A673 (cell line): ENCODE results near the gene MTHFD1L. TPM values are rescaled to one million over a fixed set of nuclear protein-coding genes. Genes with fewer than 3 reads are reported as not detected.

Experiments
- BruUV-seq: library from RNA; stranded (reverse); fragments of 400-500 nt; replicated peaks from 2 replicates; lab custom pipeline; 2021; lab: Mats Ljungman, UMichigan
- CTCF ChIA-PET: fragments of 300-600 bp; sonication (Branson Sonifier 250); formaldehyde crosslinking; loops from one replicate; lab custom pipeline; 2022; ENCODE audit warnings: antibody characterized with exemption; lab: Charles Lee
- POLR2A ChIA-PET: fragments of 300-600 bp; sonication (Branson Sonifier 250); formaldehyde crosslinking; loops from one replicate; lab custom pipeline; 2022; ENCODE audit warnings: antibody characterized with exemption; ENCODE audit not compliant: low non-redundant PET; lab: Charles Lee
- DNase-seq: peaks from one replicate; pipeline ENCODE4 v3.0.0-alpha.2; 2015; ENCODE audit warnings: low spot score
- H3K27ac ChIP-seq: fragments of 200-600 bp; sonication (generic); 2 replicates; pipeline ENCODE4 v1.5.1; 2016; ENCODE audit warnings: mixed run types, low read depth, mild to moderate bottlenecking, mixed read lengths, antibody characterized with exemption, low read length; ENCODE audit not compliant: poor library complexity, severe bottlenecking
- H3K27me3 ChIP-seq: fragments of 200-600 bp; sonication (generic); replicated peaks from 2 replicates; pipeline ENCODE4 v1.6.1; 2017; ENCODE audit warnings: mixed run types, low read depth, mild to moderate bottlenecking, mixed read lengths, antibody characterized with exemption, low read length; ENCODE audit not compliant: insufficient read depth, poor library complexity
- H3K36me3 ChIP-seq: fragments of 200-600 bp; sonication (generic); 2 replicates; pipeline ENCODE4 v1.6.1; 2016; ENCODE audit warnings: mixed run types, mild to moderate bottlenecking, mixed read lengths, antibody characterized with exemption, low read length; ENCODE audit not compliant: insufficient read depth, poor library complexity, severe bottlenecking
- H3K4me1 ChIP-seq: fragments of 200-600 bp; sonication (generic); 2 replicates; pipeline ENCODE4 v1.6.1; 2017; ENCODE audit warnings: mixed run types, mild to moderate bottlenecking, mixed read lengths, antibody characterized with exemption, low read length; ENCODE audit not compliant: insufficient read depth, poor library complexity, severe bottlenecking
- H3K4me3 ChIP-seq: fragments of 200-600 bp; sonication (generic); 2 replicates; pipeline ENCODE4 v1.5.1; 2016; ENCODE audit warnings: low read depth, mixed run types, mild to moderate bottlenecking, mixed read lengths, low read length; ENCODE audit not compliant: poor library complexity, severe bottlenecking
- H3K9me3 ChIP-seq: fragments of 200-600 bp; sonication (generic); 2 replicates; pipeline ENCODE4 v1.6.1; 2016; ENCODE audit warnings: mixed run types, low read depth, mild to moderate bottlenecking, mixed read lengths, antibody characterized with exemption, low read length; ENCODE audit not compliant: poor library complexity, severe bottlenecking
- EZH2 ChIP-seq: fragments of 200-600 bp; sonication (generic); IDR thresholded peaks from 2 replicates; pipeline ENCODE4 v1.6.1; 2017; ENCODE audit warnings: borderline replicate concordance, low read depth, mild to moderate bottlenecking, mixed read lengths, antibody characterized with exemption, low read length; ENCODE audit not compliant: poor library complexity, severe bottlenecking
- intact Hi-C: fragments of 100-400 bp; cut with micrococcal nuclease; formaldehyde crosslinking; loops from one replicate; pipeline ENCODE4 v1.10.0; 2022; ENCODE audit not compliant: unreplicated experiment
- total RNA-seq: library from RNA; stranded (reverse); gene quantifications from 2 replicates; pipeline ENCODE4 v1.2.3, GENCODE V29; 2021
- TF ChIP-seq, protein P1 (sequence below): fragments of 300-800, 200-600 bp; sonication (generic); conservative IDR thresholded peaks from 2 replicates; pipeline ENCODE4 v1.5.1; 2017; ENCODE audit warnings: low read depth, mild to moderate bottlenecking, antibody characterized with exemption, low read length, moderate library complexity, mixed read lengths

MTHFD1L gene
- total RNA-seq, 1 experiment from 2014 or later, result 78.7 TPM

DNA sequence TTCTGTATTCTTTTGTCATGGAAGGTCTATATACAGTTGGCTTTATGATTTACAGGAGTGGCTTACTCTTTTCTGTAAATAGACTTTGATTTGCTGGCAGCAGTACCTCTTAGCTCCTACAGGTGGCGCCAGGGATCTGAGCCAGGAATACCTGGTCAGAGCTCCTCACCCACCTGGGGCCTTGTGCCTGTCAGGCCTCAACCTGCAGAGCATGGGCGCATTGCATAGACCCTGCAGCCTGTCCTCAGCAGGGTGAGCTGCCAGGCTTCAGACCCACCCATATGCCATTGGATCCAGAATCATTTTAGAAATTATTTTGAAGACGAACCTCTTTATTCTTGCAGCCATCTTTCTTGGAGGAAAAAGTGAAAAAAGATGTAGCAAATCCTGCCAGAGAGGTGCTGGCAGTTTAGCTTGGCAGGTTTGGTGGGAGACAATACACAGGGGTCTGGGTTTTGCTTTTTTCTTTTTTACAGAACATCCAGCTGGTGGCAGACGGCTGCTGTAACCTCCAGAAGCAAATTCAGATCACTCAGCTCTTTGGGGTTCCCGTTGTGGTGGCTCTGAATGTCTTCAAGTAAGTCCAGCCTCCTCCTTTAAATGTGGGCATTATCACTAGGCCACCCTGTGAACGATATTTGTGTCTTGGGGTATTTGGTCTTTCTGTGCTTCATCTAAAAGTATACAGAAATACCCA lies 149.1 kb downstream of the MTHFD1L start:
- BruUV-seq, result no TSS peak
- H3K36me3 ChIP-seq, result peaks cover 6% of the 10 kb centered on the region

DNA sequence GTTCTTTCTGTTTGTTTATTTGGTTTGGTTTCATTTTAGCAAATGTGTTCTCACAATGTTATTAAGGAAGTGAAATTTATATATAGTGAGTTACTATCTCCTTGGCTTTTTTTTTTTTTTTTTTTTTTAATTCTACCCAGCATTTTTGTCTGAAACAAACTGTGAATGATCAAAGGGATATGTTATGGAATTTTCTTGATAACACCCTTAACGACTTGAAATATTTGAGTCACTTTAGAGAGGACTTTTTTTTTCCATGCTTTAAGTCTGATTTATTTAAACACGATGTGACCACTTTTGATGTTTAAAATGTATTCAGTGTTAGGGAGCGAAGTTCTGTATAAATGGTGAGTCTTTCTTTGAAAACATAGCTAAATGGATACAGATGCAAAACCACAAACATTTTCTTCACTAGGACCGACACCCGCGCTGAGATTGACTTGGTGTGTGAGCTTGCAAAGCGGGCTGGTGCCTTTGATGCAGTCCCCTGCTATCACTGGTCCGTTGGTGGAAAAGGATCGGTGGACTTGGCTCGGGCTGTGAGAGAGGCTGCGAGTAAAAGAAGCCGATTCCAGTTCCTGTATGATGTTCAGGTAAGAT lies 149.7 kb downstream of the MTHFD1L start:
- Histone ChIP-seq H3K27me3 (no peaks in the 10 kb centered on the region), H3K27ac (no peak overlapping the region), H3K9me3 (no peaks in the 10 kb centered on the region), H3K4me1 (no peaks in the 10 kb centered on the region), H3K36me3 (peaks cover 6% of the 10 kb centered on the region), H3K4me3 (no peak overlapping the region)
- no peak for TF ChIP-seq EZH2
- TF ChIP-seq, protein P1, sequence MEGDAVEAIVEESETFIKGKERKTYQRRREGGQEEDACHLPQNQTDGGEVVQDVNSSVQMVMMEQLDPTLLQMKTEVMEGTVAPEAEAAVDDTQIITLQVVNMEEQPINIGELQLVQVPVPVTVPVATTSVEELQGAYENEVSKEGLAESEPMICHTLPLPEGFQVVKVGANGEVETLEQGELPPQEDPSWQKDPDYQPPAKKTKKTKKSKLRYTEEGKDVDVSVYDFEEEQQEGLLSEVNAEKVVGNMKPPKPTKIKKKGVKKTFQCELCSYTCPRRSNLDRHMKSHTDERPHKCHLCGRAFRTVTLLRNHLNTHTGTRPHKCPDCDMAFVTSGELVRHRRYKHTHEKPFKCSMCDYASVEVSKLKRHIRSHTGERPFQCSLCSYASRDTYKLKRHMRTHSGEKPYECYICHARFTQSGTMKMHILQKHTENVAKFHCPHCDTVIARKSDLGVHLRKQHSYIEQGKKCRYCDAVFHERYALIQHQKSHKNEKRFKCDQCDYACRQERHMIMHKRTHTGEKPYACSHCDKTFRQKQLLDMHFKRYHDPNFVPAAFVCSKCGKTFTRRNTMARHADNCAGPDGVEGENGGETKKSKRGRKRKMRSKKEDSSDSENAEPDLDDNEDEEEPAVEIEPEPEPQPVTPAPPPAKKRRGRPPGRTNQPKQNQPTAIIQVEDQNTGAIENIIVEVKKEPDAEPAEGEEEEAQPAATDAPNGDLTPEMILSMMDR, result no peak
- no TSS peak for BruUV-seq
- ChIA-PET CTCF (interaction anchor here (0.6 to 3.2 kb wide), 4 partner anchors 10 to 342 kb away, joined by 3 to 54 read pairs (median 8); no protein-coding TSS in a partner anchor), POLR2A (no interaction called here)
- intact Hi-C loops, result loop anchor here (2.0 kb wide), 1 partner anchor 310 kb away; no protein-coding TSS in a partner anchor
- no peak for DNase-seq

More for the DNA sequence above, 149.1 kb downstream of the MTHFD1L start:
- ChIA-PET CTCF (interaction anchor here (0.6 to 3.2 kb wide), 7 partner anchors 10 to 320 kb away, joined by 3 to 54 read pairs (median 5); no protein-coding TSS in a partner anchor), POLR2A (interaction anchor here (0.6 kb wide), 1 partner anchor 25 kb away, joined by 3 read pairs; no protein-coding TSS in a partner anchor)
- H3K27ac ChIP-seq, result no peak overlapping the region
- intact Hi-C loops, result loop anchor here (2.0 kb wide), 1 partner anchor 310 kb away; no protein-coding TSS in a partner anchor
- H3K4me3 ChIP-seq, result no peak overlapping the region
- peaks cover 3% of the 10 kb centered on the region for H3K4me1 ChIP-seq
- no peaks in the 10 kb centered on the region for H3K27me3 ChIP-seq
- no peaks in the 10 kb centered on the region for H3K9me3 ChIP-seq
- peak; percentile 56 for DNase-seq
- TF ChIP-seq EZH2, result no peak
- TF ChIP-seq, protein P1, result peak; percentile 96

- H3K4me1 ChIP-seq, result no peaks in the 10 kb centered on the region
- H3K9me3 ChIP-seq, result no peaks in the 10 kb centered on the region
- DNase-seq, result no peak
- intact Hi-C loops, result no loop called here
- no peaks in the 10 kb centered on the region for H3K27me3 ChIP-seq
- ChIA-PET POLR2A (no interaction called here), CTCF (interaction anchor here (0.6 to 1.3 kb wide), 2 partner anchors 11 to 341 kb away, joined by 3 to 4 read pairs; no protein-coding TSS in a partner anchor)
- TF ChIP-seq, protein P1, result no peak
- TF ChIP-seq EZH2, result no peak
- no TSS peak for BruUV-seq
- peaks cover 6% of the 10 kb centered on the region for H3K36me3 ChIP-seq
- H3K27ac ChIP-seq, result no peak overlapping the region
- no peak overlapping the region for H3K4me3 ChIP-seq
These were observed 150.6 kb downstream of the MTHFD1L start for GRCh38 chr6:151016107-151016506.
